A549 (cell line): ENCODE data around the gene FAM25G.

Source experiments
- NPAS2 ChIP-seq: fragments of 250-450 bp; sonication (Bioruptor Pico); IDR thresholded peaks from 2 replicates; pipeline ENCODE4 v1.8.0; 2022; ENCODE audit warnings: mild to moderate bottlenecking, moderate library complexity, borderline replicate concordance
- RAD21 ChIP-seq, 2 experiments: fragments of >200 bp in 1 of 2; sonication (Bioruptor Twin) in 1 of 2; formaldehyde crosslinking in 1 of 2; IDR thresholded peaks in 1 of 2; conservative IDR thresholded peaks in 1 of 2; 2 replicates in 1 of 2; 3 replicates in 1 of 2; pipeline ENCODE4 v1.6.1; 2012 to 2018; ENCODE audit warnings: inconsistent platforms in 1 of 2
- RCOR1 ChIP-seq: fragments of 150-350 bp; IDR thresholded peaks from 2 replicates; pipeline ENCODE4 v1.6.1; 2014; ENCODE audit warnings: antibody characterized with exemption, low read length, low read depth

GRCh38 chr10:47457528-47457820 is 34.0 kb downstream of the FAM25G start:
- TF ChIP-seq RCOR1 (no peak), RAD21 (conservative IDR thresholded peaks at IDR 0.05 in 1 of 2, IDR thresholded peaks at IDR 0.05 in 1 of 2) (no peak), NPAS2 (CRISPR knock-in tag) (no peak)
